PC-9 (cell line): Measurements from ENCODE around the gene AGAP1.

Experiments
- EZH2 ChIP-seq: fragments of 200-600 bp; sonication (generic); IDR thresholded peaks from 2 replicates; pipeline ENCODE4 v1.8.0; 2017; ENCODE audit warnings: antibody characterized with exemption, low read depth
- TF ChIP-seq, protein P1 (sequence below): fragments of 200-600 bp; sonication (generic); conservative IDR thresholded peaks from 2 replicates; pipeline ENCODE4 v1.6.1; 2017; ENCODE audit warnings: mixed run types, antibody characterized with exemption, mild to moderate bottlenecking, moderate library complexity

- TF ChIP-seq, protein P1, sequence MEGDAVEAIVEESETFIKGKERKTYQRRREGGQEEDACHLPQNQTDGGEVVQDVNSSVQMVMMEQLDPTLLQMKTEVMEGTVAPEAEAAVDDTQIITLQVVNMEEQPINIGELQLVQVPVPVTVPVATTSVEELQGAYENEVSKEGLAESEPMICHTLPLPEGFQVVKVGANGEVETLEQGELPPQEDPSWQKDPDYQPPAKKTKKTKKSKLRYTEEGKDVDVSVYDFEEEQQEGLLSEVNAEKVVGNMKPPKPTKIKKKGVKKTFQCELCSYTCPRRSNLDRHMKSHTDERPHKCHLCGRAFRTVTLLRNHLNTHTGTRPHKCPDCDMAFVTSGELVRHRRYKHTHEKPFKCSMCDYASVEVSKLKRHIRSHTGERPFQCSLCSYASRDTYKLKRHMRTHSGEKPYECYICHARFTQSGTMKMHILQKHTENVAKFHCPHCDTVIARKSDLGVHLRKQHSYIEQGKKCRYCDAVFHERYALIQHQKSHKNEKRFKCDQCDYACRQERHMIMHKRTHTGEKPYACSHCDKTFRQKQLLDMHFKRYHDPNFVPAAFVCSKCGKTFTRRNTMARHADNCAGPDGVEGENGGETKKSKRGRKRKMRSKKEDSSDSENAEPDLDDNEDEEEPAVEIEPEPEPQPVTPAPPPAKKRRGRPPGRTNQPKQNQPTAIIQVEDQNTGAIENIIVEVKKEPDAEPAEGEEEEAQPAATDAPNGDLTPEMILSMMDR = 0 out of 2 replicates have a peak, but pooled peaks have one; percentile 31
- no peak for TF ChIP-seq EZH2
These were observed 1.8 kb downstream of the AGAP1 start for GRCh38 chr2:235495373-235496238.
